DOHH2 (cell line): ENCODE data around the gene EPS8.

Source experiments
- H3F3A ChIP-seq: fragments of 200-600 bp; sonication (generic), shearing (Covaris generic); 2 replicates; pipeline ENCODE4 v1.6.0; 2016; ENCODE audit warnings: antibody characterized with exemption, mild to moderate bottlenecking; ENCODE audit not compliant: control insufficient read depth, insufficient read depth
- H3K27ac ChIP-seq: fragments of 200-600 bp; sonication (generic); 2 replicates; pipeline ENCODE4 v1.5.1; 2014; ENCODE audit warnings: low read depth, mild to moderate bottlenecking, low read length, moderate library complexity
- H3K27me3 ChIP-seq: fragments of 200-600 bp; sonication (generic); 2 replicates; pipeline ENCODE4 v1.6.1; 2014; ENCODE audit warnings: mild to moderate bottlenecking, low read length, mixed read lengths; ENCODE audit not compliant: control insufficient read depth
- H3K36me3 ChIP-seq: fragments of 200-600 bp; sonication (generic); 2 replicates; pipeline ENCODE4 v1.6.1; 2014; ENCODE audit warnings: mild to moderate bottlenecking, low read length, moderate library complexity, mixed read lengths; ENCODE audit not compliant: control insufficient read depth
- H3K4me1 ChIP-seq: fragments of 200-600 bp; sonication (generic); 2 replicates; pipeline ENCODE4 v1.6.1; 2014; ENCODE audit warnings: mild to moderate bottlenecking, low read length, mixed read lengths; ENCODE audit not compliant: control insufficient read depth
- H3K4me2 ChIP-seq: fragments of 200-600 bp; sonication (generic); 2 replicates; pipeline ENCODE4 v1.6.0; 2014; ENCODE audit warnings: mild to moderate bottlenecking, low read length, moderate library complexity
- H3K4me3 ChIP-seq: fragments of 200-600 bp; sonication (generic); 2 replicates; pipeline ENCODE4 v1.5.1; 2014; ENCODE audit warnings: mild to moderate bottlenecking, low read length, mixed read lengths
- H3K79me2 ChIP-seq: fragments of 200-600 bp; sonication (generic); 2 replicates; pipeline ENCODE4 v1.6.1; 2014; ENCODE audit warnings: mild to moderate bottlenecking, low read length, mixed read lengths; ENCODE audit not compliant: control insufficient read depth
- H3K9me2 ChIP-seq: fragments of 200-600 bp; sonication (generic); replicated peaks from 2 replicates; pipeline ENCODE4 v1.6.1; 2014; ENCODE audit warnings: mild to moderate bottlenecking, low read length, mixed read lengths; ENCODE audit not compliant: control insufficient read depth
- H3K9me3 ChIP-seq: fragments of 200-600 bp; sonication (generic); 2 replicates; pipeline ENCODE4 v1.6.1; 2014; ENCODE audit warnings: antibody characterized with exemption, low read length, mixed read lengths; ENCODE audit not compliant: control insufficient read depth, insufficient read depth
- H4K20me1 ChIP-seq: fragments of 200-600 bp; sonication (generic); 2 replicates; pipeline ENCODE4 v1.6.0; 2014; ENCODE audit warnings: low read depth, mild to moderate bottlenecking, antibody characterized with exemption, low read length, moderate library complexity; ENCODE audit not compliant: control insufficient read depth, insufficient read depth
- EZH2phosphoT487 ChIP-seq: fragments of 200-600 bp; sonication (generic); IDR thresholded peaks from 2 replicates; pipeline ENCODE4 v1.6.1; 2017; ENCODE audit warnings: borderline replicate concordance, mild to moderate bottlenecking, antibody characterized with exemption, low read length, moderate library complexity, mixed read lengths
- TF ChIP-seq, protein P1 (sequence below): fragments of 200-600 bp; sonication (generic); IDR thresholded peaks from one replicate; pipeline ENCODE4 v1.5.1; 2014; ENCODE audit warnings: antibody characterized with exemption, mild to moderate bottlenecking, low read depth, low read length; ENCODE audit not compliant: poor library complexity, severe bottlenecking

Gene EPS8

DNA sequence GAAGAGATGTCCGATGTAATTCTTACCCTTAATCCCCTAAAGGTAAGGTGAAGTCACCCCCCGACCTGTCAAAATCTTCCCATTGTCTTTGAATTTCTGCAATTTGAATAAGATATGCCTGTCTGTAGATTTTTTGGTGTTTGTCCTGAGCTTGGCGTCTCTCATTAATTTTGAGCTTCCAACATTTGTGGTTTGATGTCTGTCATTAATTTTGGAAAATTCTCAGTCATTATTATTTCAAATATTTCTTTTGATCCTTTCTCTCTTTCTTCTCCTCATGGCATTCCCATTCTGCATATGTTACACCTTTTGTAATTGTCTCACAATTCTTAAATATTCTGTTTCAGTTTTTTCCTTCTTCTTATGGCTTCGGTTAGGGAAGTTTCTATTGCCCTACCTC, 60.1 kb downstream of the EPS8 start:
- H4K20me1 ChIP-seq = no peaks in the 10 kb centered on the region
- no peak overlapping the region for H3K4me2 ChIP-seq
- no peak overlapping the region for H3K4me3 ChIP-seq
- no peak overlapping the region for H3K27ac ChIP-seq
- H3K27me3 ChIP-seq = no peaks in the 10 kb centered on the region
- H3K9me3 ChIP-seq = no peaks in the 10 kb centered on the region
- no peaks in the 10 kb centered on the region for H3K79me2 ChIP-seq
- H3F3A ChIP-seq = no peaks in the 10 kb centered on the region
- H3K36me3 ChIP-seq = no peaks in the 10 kb centered on the region
- no peaks in the 10 kb centered on the region for H3K9me2 ChIP-seq
- TF ChIP-seq, protein P1, sequence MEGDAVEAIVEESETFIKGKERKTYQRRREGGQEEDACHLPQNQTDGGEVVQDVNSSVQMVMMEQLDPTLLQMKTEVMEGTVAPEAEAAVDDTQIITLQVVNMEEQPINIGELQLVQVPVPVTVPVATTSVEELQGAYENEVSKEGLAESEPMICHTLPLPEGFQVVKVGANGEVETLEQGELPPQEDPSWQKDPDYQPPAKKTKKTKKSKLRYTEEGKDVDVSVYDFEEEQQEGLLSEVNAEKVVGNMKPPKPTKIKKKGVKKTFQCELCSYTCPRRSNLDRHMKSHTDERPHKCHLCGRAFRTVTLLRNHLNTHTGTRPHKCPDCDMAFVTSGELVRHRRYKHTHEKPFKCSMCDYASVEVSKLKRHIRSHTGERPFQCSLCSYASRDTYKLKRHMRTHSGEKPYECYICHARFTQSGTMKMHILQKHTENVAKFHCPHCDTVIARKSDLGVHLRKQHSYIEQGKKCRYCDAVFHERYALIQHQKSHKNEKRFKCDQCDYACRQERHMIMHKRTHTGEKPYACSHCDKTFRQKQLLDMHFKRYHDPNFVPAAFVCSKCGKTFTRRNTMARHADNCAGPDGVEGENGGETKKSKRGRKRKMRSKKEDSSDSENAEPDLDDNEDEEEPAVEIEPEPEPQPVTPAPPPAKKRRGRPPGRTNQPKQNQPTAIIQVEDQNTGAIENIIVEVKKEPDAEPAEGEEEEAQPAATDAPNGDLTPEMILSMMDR = no peak
- no peak for TF ChIP-seq EZH2phosphoT487
- no peaks in the 10 kb centered on the region for H3K4me1 ChIP-seq

DNA sequence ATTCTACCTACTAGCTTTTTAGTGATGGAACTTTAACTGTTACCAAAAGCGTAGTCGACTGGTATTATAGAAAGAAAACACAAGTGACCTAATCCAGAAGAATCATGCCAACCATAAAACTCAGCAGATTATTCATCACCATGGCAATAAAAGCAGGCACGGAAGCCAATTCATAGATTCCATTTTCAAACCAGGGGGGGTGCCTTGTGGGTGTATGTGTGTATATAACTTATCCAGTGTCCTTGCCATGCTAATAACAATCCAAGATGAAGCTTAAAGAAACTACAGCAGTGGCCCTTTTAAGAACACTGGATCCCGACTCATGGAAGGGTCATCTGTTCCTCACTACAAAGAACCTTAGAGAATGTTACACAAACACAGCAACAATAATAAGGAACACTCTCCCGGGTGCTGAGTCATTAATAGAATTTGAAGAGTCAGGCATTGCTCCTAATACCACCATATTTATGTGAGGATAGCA, 61.0 kb downstream of the EPS8 start:
- H3K4me2 ChIP-seq = no peak overlapping the region

DNA sequence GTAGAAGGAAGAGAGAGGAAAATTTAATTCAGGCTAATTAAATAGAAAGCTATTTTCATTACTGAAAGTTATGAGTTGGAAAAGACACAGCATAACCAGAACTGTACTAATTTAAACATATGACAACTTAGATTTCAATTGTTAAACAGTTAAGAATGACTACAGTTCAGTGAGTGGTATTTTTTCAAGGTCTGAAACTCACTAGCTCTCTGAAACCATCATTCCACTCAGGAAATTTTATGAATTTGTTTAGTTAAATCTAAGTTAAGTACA, 62.4 kb downstream of the EPS8 start:
- Histone ChIP-seq H3F3A (no peaks in the 10 kb centered on the region), H3K79me2 (no peaks in the 10 kb centered on the region), H3K9me3 (no peaks in the 10 kb centered on the region), H3K27me3 (no peaks in the 10 kb centered on the region), H3K4me3 (no peak overlapping the region), H3K4me2 (no peak overlapping the region), H3K9me2 (no peaks in the 10 kb centered on the region), H3K36me3 (no peaks in the 10 kb centered on the region), H4K20me1 (no peaks in the 10 kb centered on the region), H3K27ac (no peak overlapping the region), H3K4me1 (no peaks in the 10 kb centered on the region)
- TF ChIP-seq EZH2phosphoT487 = no peak
- TF ChIP-seq, protein P1 = no peak

More for the DNA sequence above, 61.0 kb downstream of the EPS8 start:
- no peak overlapping the region for H3K27ac ChIP-seq
- H3K9me2 ChIP-seq = no peaks in the 10 kb centered on the region
- H3K36me3 ChIP-seq = no peaks in the 10 kb centered on the region
- no peaks in the 10 kb centered on the region for H4K20me1 ChIP-seq
- no peaks in the 10 kb centered on the region for H3K4me1 ChIP-seq
- H3F3A ChIP-seq = no peaks in the 10 kb centered on the region
- H3K79me2 ChIP-seq = no peaks in the 10 kb centered on the region
- TF ChIP-seq, protein P1 = no peak
- TF ChIP-seq EZH2phosphoT487 = no peak
- H3K4me3 ChIP-seq = no peak overlapping the region
- H3K27me3 ChIP-seq = no peaks in the 10 kb centered on the region
- no peaks in the 10 kb centered on the region for H3K9me3 ChIP-seq
